WERI-Rb-1 (cell line): ENCODE data around the gene TPD52L2.

Experiments
- DNase-seq: peaks from one replicate; pipeline ENCODE4 v3.0.0-alpha.2; 2020
- H3K27ac ChIP-seq: fragments of 250-450 bp; sonication (Bioruptor Pico); 2 replicates; pipeline ENCODE4 v1.5.1; 2020; ENCODE audit warnings: mild to moderate bottlenecking, moderate library complexity
- H3K27me3 ChIP-seq: fragments of 250-450 bp; sonication (Bioruptor Pico); 2 replicates; pipeline ENCODE4 v1.5.1; 2021; ENCODE audit warnings: mild to moderate bottlenecking, low read depth, moderate library complexity; ENCODE audit not compliant: insufficient read depth, severe bottlenecking
- H3K36me3 ChIP-seq: fragments of 250-450 bp; sonication (Bioruptor Pico); 2 replicates; pipeline ENCODE4 v1.5.1; 2020; ENCODE audit warnings: mild to moderate bottlenecking, moderate library complexity
- H3K4me3 ChIP-seq: 2 replicates; pipeline ENCODE4 v1.5.1; 2011; ENCODE audit warnings: low read depth, mild to moderate bottlenecking, control low read depth, low read length
- H3K9me3 ChIP-seq: fragments of 250-450 bp; sonication (Bioruptor Pico); 2 replicates; pipeline ENCODE4 v1.5.1; 2021; ENCODE audit warnings: mild to moderate bottlenecking, moderate library complexity; ENCODE audit not compliant: severe bottlenecking
- TF ChIP-seq, protein P1 (sequence below): IDR thresholded peaks from 2 replicates; pipeline ENCODE4 v1.5.1; 2011; ENCODE audit warnings: low read depth, mild to moderate bottlenecking, control low read depth, inconsistent platforms, low read length

TPD52L2 gene

DNA sequence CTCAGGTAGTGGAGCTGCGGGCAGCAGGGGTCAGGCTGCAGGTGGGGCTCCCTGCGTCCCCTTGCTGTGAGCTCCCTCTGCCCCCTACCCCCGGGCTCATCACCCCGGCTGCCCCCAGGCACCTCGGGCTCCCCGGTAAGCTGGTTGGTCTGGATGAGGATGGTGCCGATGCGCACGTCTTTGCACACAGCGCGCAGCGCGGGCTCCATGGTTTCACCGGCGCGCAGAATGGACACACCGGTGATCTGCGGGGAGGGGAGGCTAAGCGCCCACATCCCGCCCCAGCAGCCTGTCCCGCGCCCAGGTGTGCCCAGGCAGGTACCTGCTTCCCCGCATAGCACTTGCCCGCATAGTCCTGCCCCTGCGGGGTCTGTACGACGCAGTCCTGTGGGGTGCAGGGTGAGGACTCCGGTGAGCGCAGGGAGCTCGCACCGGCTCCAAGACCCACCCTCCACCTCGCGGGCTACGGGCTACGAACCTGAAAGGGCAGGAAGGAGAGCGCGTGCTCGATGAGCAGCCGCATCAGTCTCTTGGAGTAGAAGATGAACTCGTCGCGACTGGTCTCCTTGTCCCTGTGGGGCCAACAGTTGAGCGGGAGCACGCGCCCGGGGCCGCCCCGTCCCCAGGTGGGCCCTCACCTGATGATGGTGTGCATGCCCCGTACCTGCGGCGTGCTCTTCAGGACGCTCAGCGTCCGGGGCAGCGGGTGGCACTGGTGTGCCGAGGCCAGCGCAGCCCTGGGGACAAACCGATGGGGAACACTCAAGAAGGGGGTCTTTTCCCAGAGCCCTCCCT is 75.6 kb downstream of the TPD52L2 start:
- TF ChIP-seq, protein P1, sequence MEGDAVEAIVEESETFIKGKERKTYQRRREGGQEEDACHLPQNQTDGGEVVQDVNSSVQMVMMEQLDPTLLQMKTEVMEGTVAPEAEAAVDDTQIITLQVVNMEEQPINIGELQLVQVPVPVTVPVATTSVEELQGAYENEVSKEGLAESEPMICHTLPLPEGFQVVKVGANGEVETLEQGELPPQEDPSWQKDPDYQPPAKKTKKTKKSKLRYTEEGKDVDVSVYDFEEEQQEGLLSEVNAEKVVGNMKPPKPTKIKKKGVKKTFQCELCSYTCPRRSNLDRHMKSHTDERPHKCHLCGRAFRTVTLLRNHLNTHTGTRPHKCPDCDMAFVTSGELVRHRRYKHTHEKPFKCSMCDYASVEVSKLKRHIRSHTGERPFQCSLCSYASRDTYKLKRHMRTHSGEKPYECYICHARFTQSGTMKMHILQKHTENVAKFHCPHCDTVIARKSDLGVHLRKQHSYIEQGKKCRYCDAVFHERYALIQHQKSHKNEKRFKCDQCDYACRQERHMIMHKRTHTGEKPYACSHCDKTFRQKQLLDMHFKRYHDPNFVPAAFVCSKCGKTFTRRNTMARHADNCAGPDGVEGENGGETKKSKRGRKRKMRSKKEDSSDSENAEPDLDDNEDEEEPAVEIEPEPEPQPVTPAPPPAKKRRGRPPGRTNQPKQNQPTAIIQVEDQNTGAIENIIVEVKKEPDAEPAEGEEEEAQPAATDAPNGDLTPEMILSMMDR = no peak
- H3K27me3 ChIP-seq = no peaks in the 10 kb centered on the region
- H3K9me3 ChIP-seq = no peaks in the 10 kb centered on the region
- H3K27ac ChIP-seq = no peak overlapping the region
- H3K4me3 ChIP-seq = no peak overlapping the region
- DNase-seq = no peak
- H3K36me3 ChIP-seq = peaks cover 9% of the 10 kb centered on the region
